Measurements from ENCODE around the gene EHF. TPM values are rescaled to one million over a fixed set of nuclear protein-coding genes. Genes with fewer than 3 reads are reported as not detected.

The EHF gene
- polyA plus RNA-seq, 1 of the 3 experiments (the other 2 are of a cell fraction): not detected

- H3K9me3 ChIP-seq: no peaks in the 10 kb centered on the region
- H3K9me2 ChIP-seq: no peaks in the 10 kb centered on the region
- DNase-seq: no peak
- 76% methylated on average over 2 of the region's 2 CpGs for WGBS (ENCODE audit: low lambda C conversion rate)
- TF ChIP-seq NFIC (IDR thresholded peaks at IDR 0.05; ENCODE audit: borderline replicate concordance) (no peak), ELF1 (IDR thresholded peaks at IDR 0.05) (no peak), CTCF (IDR thresholded peaks at IDR 0.05) (no peak), NRF1 (IDR thresholded peaks at IDR 0.05; ENCODE audit: low read depth, low read length) (no peak)
- H3K27ac ChIP-seq (ENCODE audit: low read depth in 2 of 2, low read length in 1 of 2): no peak overlapping the region
- peaks cover 0 to 1% of the 10 kb centered on the region in 2 experiments; a peak in 1 of 4 replicates for H3K4me1 ChIP-seq (ENCODE audit: control insufficient read depth in 1 of 2, insufficient read depth in 2 of 2, low read depth in 1 of 2, low read length in 1 of 2)
- H3K27me3 ChIP-seq (ENCODE audit: insufficient read depth): peaks cover 36% of the 10 kb centered on the region; the same call in 1 of the 2 replicates
- no peak overlapping the region for H3K4me2 ChIP-seq
- H4K20me1 ChIP-seq (ENCODE audit: insufficient read depth): no peaks in the 10 kb centered on the region
- POLR2A ChIA-PET: no interaction called here
- CTCF ChIA-PET: interaction anchor here (1.4 to 1.5 kb wide), 2 partner anchors 10 to 11 kb away, joined by 3 read pairs; no protein-coding TSS in a partner anchor
- no peaks in the 10 kb centered on the region for H3F3A ChIP-seq (replicated peaks; ENCODE audit: insufficient read depth)
- no peaks in the 10 kb centered on the region for H3K79me2 ChIP-seq (ENCODE audit: insufficient read depth)
- no peak overlapping the region for H3K9ac ChIP-seq
- H3K36me3 ChIP-seq (replicated peaks in 1 of 2; ENCODE audit: control insufficient read depth in 1 of 2, insufficient read depth in 2 of 2, low read length in 1 of 2): no peaks in the 10 kb centered on the region
- H2AFZ ChIP-seq (ENCODE audit: low read depth): no peak overlapping the region
- H3K4me3 ChIP-seq (ENCODE audit: low read depth in 2 of 2, low read length in 1 of 2): no peak overlapping the region
Observed at GRCh38 chr11:34575671-34576070, 45.2 kb upstream of the EHF start.

- WGBS (ENCODE audit: low lambda C conversion rate): 50% methylated on average over 3 of the region's 3 CpGs
- CTCF ChIA-PET: interaction anchor here (1.5 kb wide), 1 partner anchor 10 kb away, joined by 3 read pairs; no protein-coding TSS in a partner anchor
- no peak overlapping the region for H3K4me2 ChIP-seq
- H3K4me1 ChIP-seq (ENCODE audit: control insufficient read depth in 1 of 2, insufficient read depth in 2 of 2, low read depth in 1 of 2, low read length in 1 of 2): no peaks in the 10 kb centered on the region
- no peak overlapping the region for H2AFZ ChIP-seq (ENCODE audit: low read depth)
- no peaks in the 10 kb centered on the region for H3K36me3 ChIP-seq (replicated peaks in 1 of 2; ENCODE audit: control insufficient read depth in 1 of 2, insufficient read depth in 2 of 2, low read length in 1 of 2)
- H3F3A ChIP-seq (replicated peaks; ENCODE audit: insufficient read depth): no peaks in the 10 kb centered on the region
- no peaks in the 10 kb centered on the region for H4K20me1 ChIP-seq (ENCODE audit: insufficient read depth)
- POLR2A ChIA-PET: no interaction called here
- no peak for TF ChIP-seq FOSL2 (IDR thresholded peaks at IDR 0.05; ENCODE audit: borderline replicate concordance, low read depth)
- TF ChIP-seq FOXJ3 (CRISPR knock-in tag; IDR thresholded peaks at IDR 0.05): no peak
- TF ChIP-seq POLR2AphosphoS5 (IDR thresholded peaks at IDR 0.05; ENCODE audit: low read depth, low read length): no peak
- no peak for TF ChIP-seq NFIC (IDR thresholded peaks at IDR 0.05; ENCODE audit: borderline replicate concordance)
- no peak for TF ChIP-seq ZBTB33 (IDR thresholded peaks at IDR 0.05; ENCODE audit: borderline replicate concordance, low read depth)
- no peak for TF ChIP-seq EP300 (IDR thresholded peaks at IDR 0.05; ENCODE audit: borderline replicate concordance in 1 of 2, low read depth in 1 of 2, low read length in 1 of 2)
- no peak for TF ChIP-seq CHD2 (IDR thresholded peaks at IDR 0.05; ENCODE audit: low read length, partially characterized antibody)
- no peak for TF ChIP-seq RXRA (IDR thresholded peaks at IDR 0.05; ENCODE audit: borderline replicate concordance, low read depth)
- TF ChIP-seq REST (IDR thresholded peaks at IDR 0.05; ENCODE audit: low read depth, low read length): no peak
- TF ChIP-seq EZH2phosphoT487 (IDR thresholded peaks at IDR 0.05; ENCODE audit: borderline replicate concordance, low read depth): no peak
- no peak for TF ChIP-seq SIN3A (IDR thresholded peaks at IDR 0.05; ENCODE audit: borderline replicate concordance, low read depth, low read length)
- no peak for TF ChIP-seq IRF3 (IDR thresholded peaks at IDR 0.05; ENCODE audit: low read depth, low read length)
- no peak for TF ChIP-seq ELF1 (IDR thresholded peaks at IDR 0.05)
- no peak overlapping the region for H3K9ac ChIP-seq
- H3K27me3 ChIP-seq (ENCODE audit: insufficient read depth): peaks cover 43% of the 10 kb centered on the region; the same call in 1 of the 2 replicates
- no peak overlapping the region for H3K27ac ChIP-seq (ENCODE audit: low read depth in 2 of 2, low read length in 1 of 2)
- H3K9me2 ChIP-seq: no peaks in the 10 kb centered on the region
- no peaks in the 10 kb centered on the region for H3K9me3 ChIP-seq
- H3K4me3 ChIP-seq (ENCODE audit: low read depth in 2 of 2, low read length in 1 of 2): no peak overlapping the region
- DNase-seq: no peak
- H3K79me2 ChIP-seq (ENCODE audit: insufficient read depth): no peaks in the 10 kb centered on the region
Observed at GRCh38 chr11:34576331-34576730, 44.6 kb upstream of the EHF start.

All from SK-N-SH (cell line).